ENCODE measurements around the gene MYO1B.

Gene MYO1B

DNA sequence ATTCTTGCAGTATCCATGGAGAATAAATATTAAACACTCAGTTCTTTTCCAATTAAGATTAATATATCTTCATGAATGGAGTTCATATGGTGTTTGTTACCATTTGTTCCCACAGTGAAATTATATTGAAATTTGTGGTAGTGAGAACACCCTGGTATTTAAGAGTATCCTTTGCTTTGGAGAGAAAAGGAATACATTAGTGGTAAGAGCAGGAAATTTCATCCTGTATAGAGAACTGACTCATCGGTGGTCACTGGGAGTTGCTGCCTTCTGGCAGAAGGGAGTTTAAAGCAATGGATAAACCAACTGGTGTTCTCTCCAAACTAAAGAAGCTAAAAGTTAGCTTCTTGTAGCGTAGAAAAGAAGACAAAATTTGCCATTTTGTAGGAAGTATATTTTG, 107.3 kb downstream of the MYO1B start:
- TF ChIP-seq, protein P1, sequence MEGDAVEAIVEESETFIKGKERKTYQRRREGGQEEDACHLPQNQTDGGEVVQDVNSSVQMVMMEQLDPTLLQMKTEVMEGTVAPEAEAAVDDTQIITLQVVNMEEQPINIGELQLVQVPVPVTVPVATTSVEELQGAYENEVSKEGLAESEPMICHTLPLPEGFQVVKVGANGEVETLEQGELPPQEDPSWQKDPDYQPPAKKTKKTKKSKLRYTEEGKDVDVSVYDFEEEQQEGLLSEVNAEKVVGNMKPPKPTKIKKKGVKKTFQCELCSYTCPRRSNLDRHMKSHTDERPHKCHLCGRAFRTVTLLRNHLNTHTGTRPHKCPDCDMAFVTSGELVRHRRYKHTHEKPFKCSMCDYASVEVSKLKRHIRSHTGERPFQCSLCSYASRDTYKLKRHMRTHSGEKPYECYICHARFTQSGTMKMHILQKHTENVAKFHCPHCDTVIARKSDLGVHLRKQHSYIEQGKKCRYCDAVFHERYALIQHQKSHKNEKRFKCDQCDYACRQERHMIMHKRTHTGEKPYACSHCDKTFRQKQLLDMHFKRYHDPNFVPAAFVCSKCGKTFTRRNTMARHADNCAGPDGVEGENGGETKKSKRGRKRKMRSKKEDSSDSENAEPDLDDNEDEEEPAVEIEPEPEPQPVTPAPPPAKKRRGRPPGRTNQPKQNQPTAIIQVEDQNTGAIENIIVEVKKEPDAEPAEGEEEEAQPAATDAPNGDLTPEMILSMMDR (conservative IDR thresholded peaks at IDR 0.05; ENCODE audit: control insufficient read depth, insufficient read depth, low read depth, low read length), result no peak
- H3K4me3 ChIP-seq (ENCODE audit: control insufficient read depth, low read depth, low read length), result no peak overlapping the region
- peak; percentile 82 for DNase-seq (ENCODE audit: low read depth)

DNA sequence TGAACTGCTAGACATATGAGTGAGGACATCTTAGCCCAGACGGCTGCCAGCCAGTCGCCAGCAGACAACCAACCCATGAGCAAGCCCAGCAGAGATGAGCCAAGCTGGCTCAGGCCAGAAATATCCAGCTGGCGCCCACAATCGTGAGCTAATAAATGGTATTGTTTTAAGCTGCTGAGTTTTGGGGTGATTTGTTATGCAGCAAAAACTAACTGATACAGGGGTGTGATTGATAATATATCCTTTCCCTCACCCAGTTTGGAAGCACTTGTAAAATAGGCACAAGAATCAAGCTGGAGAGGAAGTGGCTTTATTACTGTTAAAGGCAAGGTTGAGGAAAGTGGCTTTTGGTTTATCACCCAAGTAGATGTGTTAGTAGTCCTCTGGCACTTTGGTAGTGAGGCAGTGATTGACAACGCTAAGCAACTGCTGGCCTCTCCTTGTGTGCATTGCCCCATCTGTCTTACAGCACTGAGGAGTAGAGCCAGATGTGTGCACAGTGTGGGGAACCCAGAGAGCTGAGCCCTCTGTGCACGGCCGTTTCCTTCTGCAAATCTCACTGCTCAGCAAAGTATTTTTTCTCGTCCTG, 110.1 kb downstream of the MYO1B start:
- TF ChIP-seq, protein P1 (conservative IDR thresholded peaks at IDR 0.05; ENCODE audit: control insufficient read depth, insufficient read depth, low read depth, low read length), result no peak
- no peak for DNase-seq (ENCODE audit: low read depth)
- no peak overlapping the region for H3K4me3 ChIP-seq (ENCODE audit: control insufficient read depth, low read depth, low read length)

DNA sequence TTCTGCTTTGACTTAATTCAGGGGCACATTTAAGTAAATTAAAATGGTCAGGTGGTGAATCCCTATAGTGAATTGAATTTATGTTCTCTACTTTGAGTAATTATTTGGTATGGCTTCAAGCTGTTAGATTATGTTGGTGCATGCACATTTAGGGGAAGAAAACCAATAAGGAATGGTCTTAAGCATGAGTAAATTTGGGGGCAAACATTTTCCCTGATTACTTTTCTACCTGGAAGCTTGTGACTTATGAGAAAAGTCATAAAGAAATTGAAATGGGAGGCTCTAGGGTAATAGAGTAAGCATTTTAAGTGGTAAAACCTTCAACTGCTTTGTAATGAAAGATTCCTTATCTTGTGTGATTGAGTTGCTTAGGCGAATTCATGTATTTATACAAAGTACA, 112.5 kb downstream of the MYO1B start:
- DNase-seq (ENCODE audit: low read depth), result no peak
- no peak overlapping the region for H3K4me3 ChIP-seq (ENCODE audit: control insufficient read depth, low read depth, low read length)
- TF ChIP-seq, protein P1 (conservative IDR thresholded peaks at IDR 0.05; ENCODE audit: control insufficient read depth, insufficient read depth, low read depth, low read length), result no peak

DNA sequence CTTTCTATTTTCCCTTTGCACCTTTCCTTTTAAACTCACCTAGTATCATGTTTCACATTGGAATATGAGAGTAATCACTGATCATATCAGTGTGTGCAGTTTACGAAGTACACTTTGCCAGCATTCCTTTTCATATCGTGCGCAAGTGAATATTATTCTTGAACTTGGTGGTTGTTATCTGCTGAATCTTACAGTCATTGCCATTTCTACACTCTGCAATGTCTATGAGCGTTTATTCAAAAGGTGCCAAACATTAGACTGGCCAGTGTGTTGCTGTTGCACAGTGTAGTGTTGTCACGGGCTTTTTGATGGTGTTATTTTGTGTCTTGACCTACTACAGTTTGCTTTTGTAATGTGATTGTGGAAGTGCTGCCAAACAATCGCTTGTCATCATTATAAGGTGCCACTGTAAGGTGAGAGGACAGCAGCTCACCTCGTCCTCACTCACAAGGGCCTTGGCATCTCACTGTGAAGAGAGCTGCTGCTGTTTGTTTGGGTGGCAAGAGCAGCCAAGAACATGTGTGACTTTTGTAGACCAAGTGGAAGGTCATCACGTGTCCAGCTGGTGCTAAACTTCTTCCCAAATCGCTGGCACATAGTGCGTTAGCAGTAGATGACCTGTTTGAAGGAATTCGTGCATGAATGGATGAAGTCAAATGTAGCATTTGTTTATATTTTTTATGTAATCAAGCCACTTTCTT, 113.3 kb downstream of the MYO1B start:
- no peak for DNase-seq (ENCODE audit: low read depth)
- no peak overlapping the region for H3K4me3 ChIP-seq (ENCODE audit: control insufficient read depth, low read depth, low read length)
- TF ChIP-seq, protein P1 (conservative IDR thresholded peaks at IDR 0.05; ENCODE audit: control insufficient read depth, insufficient read depth, low read depth, low read length), result no peak

DNA sequence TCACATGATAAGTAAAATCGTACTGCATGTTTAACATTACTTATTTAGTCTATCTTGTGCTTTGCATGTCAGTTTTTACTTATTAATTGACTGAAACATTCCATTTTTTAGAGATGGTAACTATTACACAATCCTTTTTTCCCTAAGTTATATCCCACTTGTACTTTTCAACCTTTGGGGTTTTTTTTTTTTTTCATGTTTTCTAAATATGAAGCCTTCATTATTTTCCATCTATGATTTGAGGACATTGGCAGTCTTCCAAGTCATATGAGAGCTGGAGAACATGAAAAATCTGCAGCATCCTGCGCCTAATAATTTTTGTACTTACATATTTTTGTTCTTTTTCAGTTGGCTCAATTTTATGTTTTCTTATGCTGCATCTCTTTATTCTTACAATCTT, 113.9 kb downstream of the MYO1B start:
- no peak for DNase-seq (ENCODE audit: low read depth)
- no peak overlapping the region for H3K4me3 ChIP-seq (ENCODE audit: control insufficient read depth, low read depth, low read length)
- TF ChIP-seq, protein P1 (conservative IDR thresholded peaks at IDR 0.05; ENCODE audit: control insufficient read depth, insufficient read depth, low read depth, low read length), result no peak

DNA sequence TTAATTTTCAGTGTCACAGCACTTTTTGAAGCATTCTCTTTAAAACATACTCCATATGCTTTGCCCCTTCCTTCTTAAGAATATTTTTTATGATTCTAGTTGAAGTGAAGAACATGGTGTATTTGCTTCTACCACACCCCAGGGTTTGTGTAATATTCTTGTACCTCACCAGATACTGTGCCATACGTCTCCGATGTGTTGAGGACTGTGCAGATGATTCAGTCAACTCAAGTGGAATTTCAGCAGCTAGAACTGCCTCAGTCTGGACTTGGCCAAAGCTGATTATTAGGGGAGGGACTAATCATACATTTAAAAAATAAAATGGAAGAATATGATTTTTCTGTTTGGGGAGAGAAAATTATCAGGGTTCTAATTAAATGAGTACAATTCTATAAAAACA, 115.7 kb downstream of the MYO1B start:
- no peak for DNase-seq (ENCODE audit: low read depth)
- TF ChIP-seq, protein P1 (conservative IDR thresholded peaks at IDR 0.05; ENCODE audit: control insufficient read depth, insufficient read depth, low read depth, low read length), result no peak
- H3K4me3 ChIP-seq (ENCODE audit: control insufficient read depth, low read depth, low read length), result no peak overlapping the region
